Transverse colon (tissue), 3 donors: ENCODE data around the gene CDCP2.

Source experiments
- CTCF ChIP-seq, 5 experiments: fragments of 200-600 bp in 3 of 5; fragments of 450-650 bp in 2 of 5; sonication (generic) in 3 of 5; IDR thresholded peaks; 1 replicate in 2 of 5; 2 replicates in 3 of 5; pipeline ENCODE4 v1.5.1; 2016 to 2017; ENCODE audit warnings: antibody characterized with exemption in 5 of 5, inconsistent platforms in 3 of 5, mild to moderate bottlenecking in 2 of 5, moderate library complexity in 1 of 5
- EP300 ChIP-seq: sonication (generic); formaldehyde crosslinking; IDR thresholded peaks from one replicate; pipeline ENCODE4 v1.6.1; 2017; ENCODE audit warnings: antibody characterized with exemption, low read depth
- POLR2A ChIP-seq: fragments of 450-650 bp; IDR thresholded peaks from one replicate; pipeline ENCODE4 v1.6.1; 2016; ENCODE audit warnings: antibody characterized with exemption, mild to moderate bottlenecking, moderate library complexity

GRCh38 chr1:54126271-54126815 lies 26.5 kb downstream of the CDCP2 start:
- no peak for TF ChIP-seq EP300
- TF ChIP-seq POLR2A = no peak
- TF ChIP-seq CTCF (IDR thresholded peaks at IDR 0.05) = no peak
